Calu3 (cell line): Measurements from ENCODE around the gene TMPRSS11A. TPM values are rescaled to one million over a fixed set of nuclear protein-coding genes. Genes with fewer than 3 reads are reported as not detected.

Experiments used
- BruUV-seq: library from RNA; stranded (reverse); fragments of 400-500 nt; replicated peaks from 2 replicates; lab custom pipeline; 2021; lab: Mats Ljungman, UMichigan
- CTCF ChIA-PET: fragments of 300-600 bp; sonication (Branson Sonifier 250); formaldehyde crosslinking; loops from one replicate; lab custom pipeline; 2022; ENCODE audit warnings: antibody characterized with exemption; lab: Charles Lee
- DNase-seq: peaks from one replicate; pipeline ENCODE4 v3.0.0; 2022
- H3K27ac Mint-ChIP-seq: one replicate; pipeline ENCODE4 v1.8.0; 2022; ENCODE audit warnings: mixed read lengths; ENCODE audit not compliant: unreplicated experiment
- H3K27me3 Mint-ChIP-seq: one replicate; pipeline ENCODE4 v1.8.0; 2022; ENCODE audit warnings: mixed read lengths; ENCODE audit not compliant: unreplicated experiment
- H3K36me3 Mint-ChIP-seq: one replicate; pipeline ENCODE4 v1.8.0; 2022; ENCODE audit warnings: mild to moderate bottlenecking, moderate library complexity, mixed read lengths; ENCODE audit not compliant: insufficient read depth, unreplicated experiment
- H3K4me1 Mint-ChIP-seq: one replicate; pipeline ENCODE4 v1.8.0; 2022; ENCODE audit warnings: mild to moderate bottlenecking, low read depth, mixed read lengths; ENCODE audit not compliant: unreplicated experiment
- H3K4me3 Mint-ChIP-seq: one replicate; pipeline ENCODE4 v1.8.0; 2022; ENCODE audit warnings: mild to moderate bottlenecking, low read depth, moderate library complexity, mixed read lengths; ENCODE audit not compliant: unreplicated experiment
- H3K9me3 Mint-ChIP-seq: one replicate; pipeline ENCODE4 v1.8.0; 2022; ENCODE audit warnings: low read depth, mixed read lengths; ENCODE audit not compliant: unreplicated experiment
- CTCF ChIP-seq: fragments of 200-600 bp; IDR thresholded peaks from one replicate; pipeline ENCODE4 v1.8.0; 2022; ENCODE audit warnings: antibody characterized with exemption; ENCODE audit not compliant: unreplicated experiment
- intact Hi-C: fragments of 100-400 bp; cut with micrococcal nuclease; formaldehyde crosslinking; loops from one replicate; pipeline ENCODE4 v1.10.0; 2022; ENCODE audit not compliant: unreplicated experiment
- total RNA-seq: library from RNA; stranded (reverse); gene quantifications from 2 replicates; pipeline ENCODE4 v1.2.3, GENCODE V29; 2022

The TMPRSS11A gene
- total RNA-seq, 1 experiment from 2014 or later = not detected

GRCh38 chr4:67988991-67989390, 25.7 kb upstream of the TMPRSS11A start:
- TF ChIP-seq CTCF = no peak
- intact Hi-C loops = loop anchor here (1.0 kb wide), 1 partner anchor 186 kb away; no protein-coding TSS in a partner anchor
- no peaks in the 10 kb centered on the region for H3K9me3 Mint-ChIP-seq
- H3K36me3 Mint-ChIP-seq = no peaks in the 10 kb centered on the region
- H3K4me1 Mint-ChIP-seq = no peaks in the 10 kb centered on the region
- no peak overlapping the region for H3K4me3 Mint-ChIP-seq
- BruUV-seq = no TSS peak
- H3K27me3 Mint-ChIP-seq = no peaks in the 10 kb centered on the region
- H3K27ac Mint-ChIP-seq = no peak overlapping the region
- no peak for DNase-seq
- CTCF ChIA-PET = no interaction called here

- Mint-ChIP-seq H3K4me3 (no peak overlapping the region), H3K4me1 (no peaks in the 10 kb centered on the region), H3K36me3 (no peaks in the 10 kb centered on the region), H3K9me3 (no peaks in the 10 kb centered on the region), H3K27ac (no peak overlapping the region), H3K27me3 (peaks cover 17% of the 10 kb centered on the region)
- intact Hi-C loops = no loop called here
- DNase-seq = no peak
- BruUV-seq = no TSS peak
- CTCF ChIA-PET = no interaction called here
- TF ChIP-seq CTCF = no peak
Measured at GRCh38 chr4:67983333-67983732, 20.0 kb upstream of the TMPRSS11A start.

- Mint-ChIP-seq H3K9me3 (no peaks in the 10 kb centered on the region), H3K27ac (no peak overlapping the region), H3K27me3 (peaks cover 17% of the 10 kb centered on the region), H3K4me1 (no peaks in the 10 kb centered on the region), H3K36me3 (no peaks in the 10 kb centered on the region), H3K4me3 (no peak overlapping the region)
- intact Hi-C loops = no loop called here
- CTCF ChIA-PET = no interaction called here
- no TSS peak for BruUV-seq
- no peak for DNase-seq
- no peak for TF ChIP-seq CTCF
Measured at GRCh38 chr4:67980512-67980911, 17.2 kb upstream of the TMPRSS11A start.

- CTCF ChIA-PET = no interaction called here
- DNase-seq = no peak
Measured at GRCh38 chr4:67973608-67974007, 10.3 kb upstream of the TMPRSS11A start.

More at GRCh38 chr4:67973608-67974007, 10.3 kb upstream of the TMPRSS11A start:
- Mint-ChIP-seq H3K27me3 (no peaks in the 10 kb centered on the region), H3K9me3 (peaks cover 3% of the 10 kb centered on the region), H3K27ac (no peak overlapping the region), H3K36me3 (no peaks in the 10 kb centered on the region), H3K4me3 (no peak overlapping the region), H3K4me1 (no peaks in the 10 kb centered on the region)
- no TSS peak for BruUV-seq
- no peak for TF ChIP-seq CTCF
- intact Hi-C loops = no loop called here
